Measurements from ENCODE around the gene ESD. TPM values are rescaled to one million over a fixed set of nuclear protein-coding genes. Genes with fewer than 3 reads are reported as not detected.

Gene ESD
- total and polyA plus RNA-seq, 2 donors (not counting 3 experiments of a cell fraction or from before 2014, with no cell fraction given): 45.3 to 81.1 TPM

GRCh38 chr13:46738766-46739165 lies 58.2 kb downstream of the ESD start:
- Histone ChIP-seq H2AFZ (ENCODE audit: low read depth, low read length) (no peak overlapping the region), H3K27me3 (ENCODE audit: control insufficient read depth in 2 of 2, insufficient read depth in 2 of 2, low read length in 2 of 2) (no peaks in the 10 kb centered on the region), H4K20me1 (replicated peaks; ENCODE audit: control insufficient read depth, extremely low read depth, insufficient read depth, low read length) (no peaks in the 10 kb centered on the region), H3K79me2 (ENCODE audit: control insufficient read depth, insufficient read depth, low read length) (no peaks in the 10 kb centered on the region), H3K9me3 (replicated peaks; ENCODE audit: control insufficient read depth, insufficient read depth, low read length) (no peaks in the 10 kb centered on the region), H3K36me3 (ENCODE audit: control insufficient read depth in 2 of 2, extremely low read depth in 1 of 2, insufficient read depth in 2 of 2, low read length in 2 of 2) (peaks cover 4 to 6% of the 10 kb centered on the region in 2 experiments), H3K9me1 (replicated peaks; ENCODE audit: control insufficient read depth, extremely low read depth, insufficient read depth, low read length) (no peaks in the 10 kb centered on the region), H3K4me1 (ENCODE audit: control insufficient read depth, extremely low read depth, insufficient read depth, low read length) (no peaks in the 10 kb centered on the region), H3K9ac (replicated peaks; ENCODE audit: extremely low read depth, insufficient read depth, low read length) (no peak overlapping the region), H3K4me3 (replicated peaks in 1 of 3; ENCODE audit: insufficient read depth in 1 of 3, low read depth in 1 of 3, low read length in 3 of 3) (no peak overlapping the region), H3K27ac (ENCODE audit: insufficient read depth, low read depth, low read length) (no peak overlapping the region), H3K4me2 (ENCODE audit: insufficient read depth, low read length) (no peak overlapping the region)
- DNase-seq (ENCODE audit: low read depth, low spot score) (no peak), FAIRE-seq (no peak)
- ChIA-PET CTCF (no interaction called here), POLR2A (no interaction called here)
- intact Hi-C loops (cut with micrococcal nuclease) (no loop called here), dilution Hi-C loops (cut with MboI; ENCODE audit: extremely low pct_ligation_motif_present, low sequenced_read_pairs) (no loop called here)
- no TSS peak for BruUV-seq (replicated peaks)
- TF ChIP-seq EZH2 (IDR thresholded peaks at IDR 0.05; ENCODE audit: borderline replicate concordance, low read depth, low read length, severe bottlenecking): no peak

DNA sequence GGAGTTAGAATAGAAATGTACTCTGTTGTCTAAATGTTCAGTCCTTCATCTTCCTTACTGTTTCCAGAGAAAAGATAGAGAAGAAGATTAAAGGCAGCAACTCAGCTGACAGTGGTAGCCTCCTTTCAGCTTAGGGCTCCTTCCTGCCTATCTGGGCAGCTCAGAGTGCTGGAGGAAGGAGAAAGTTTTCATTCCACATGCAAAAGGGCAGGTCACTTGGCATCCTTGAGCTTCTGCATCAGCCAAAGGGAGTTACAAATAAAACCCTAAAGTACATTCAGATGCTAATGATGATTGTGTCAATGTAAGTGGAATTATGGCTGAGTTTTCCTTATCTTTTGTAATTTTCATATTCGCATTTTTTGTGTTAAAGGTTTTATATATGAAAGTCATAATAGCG lies 58.9 kb downstream of the ESD start:
- BruUV-seq (replicated peaks): no TSS peak
- Histone ChIP-seq H3K27me3 (ENCODE audit: control insufficient read depth in 2 of 2, insufficient read depth in 2 of 2, low read length in 2 of 2) (no peaks in the 10 kb centered on the region), H3K27ac (ENCODE audit: insufficient read depth, low read depth, low read length) (no peak overlapping the region), H3K4me2 (ENCODE audit: insufficient read depth, low read length) (no peak overlapping the region), H3K36me3 (ENCODE audit: control insufficient read depth in 2 of 2, extremely low read depth in 1 of 2, insufficient read depth in 2 of 2, low read length in 2 of 2) (peaks cover 4 to 6% of the 10 kb centered on the region in 2 experiments), H2AFZ (ENCODE audit: low read depth, low read length) (no peak overlapping the region), H3K9me1 (replicated peaks; ENCODE audit: control insufficient read depth, extremely low read depth, insufficient read depth, low read length) (no peaks in the 10 kb centered on the region), H3K9me3 (replicated peaks; ENCODE audit: control insufficient read depth, insufficient read depth, low read length) (no peaks in the 10 kb centered on the region), H3K4me1 (ENCODE audit: control insufficient read depth, extremely low read depth, insufficient read depth, low read length) (no peaks in the 10 kb centered on the region), H4K20me1 (replicated peaks; ENCODE audit: control insufficient read depth, extremely low read depth, insufficient read depth, low read length) (no peaks in the 10 kb centered on the region), H3K9ac (replicated peaks; ENCODE audit: extremely low read depth, insufficient read depth, low read length) (no peak overlapping the region), H3K79me2 (ENCODE audit: control insufficient read depth, insufficient read depth, low read length) (no peaks in the 10 kb centered on the region), H3K4me3 (replicated peaks in 1 of 3; ENCODE audit: insufficient read depth in 1 of 3, low read depth in 1 of 3, low read length in 3 of 3) (no peak overlapping the region)
- dilution Hi-C loops (cut with MboI; ENCODE audit: extremely low pct_ligation_motif_present, low sequenced_read_pairs) (no loop called here), intact Hi-C loops (cut with micrococcal nuclease) (no loop called here)
- TF ChIP-seq, protein P1, sequence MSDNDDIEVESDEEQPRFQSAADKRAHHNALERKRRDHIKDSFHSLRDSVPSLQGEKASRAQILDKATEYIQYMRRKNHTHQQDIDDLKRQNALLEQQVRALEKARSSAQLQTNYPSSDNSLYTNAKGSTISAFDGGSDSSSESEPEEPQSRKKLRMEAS (IDR thresholded peaks at IDR 0.05; ENCODE audit: insufficient read depth, insufficient read length): no peak
- TF ChIP-seq GATA2 (IDR thresholded peaks at IDR 0.05; ENCODE audit: insufficient read depth, insufficient read length, low read depth, low read length): no peak
- no peak for TF ChIP-seq POLR2AphosphoS5 (IDR thresholded peaks at IDR 0.05; ENCODE audit: insufficient read depth, low read depth, low read length)
- TF ChIP-seq FOS (IDR thresholded peaks at IDR 0.05; ENCODE audit: borderline replicate concordance, insufficient read depth, low read length): no peak
- no peak for TF ChIP-seq JUN (IDR thresholded peaks at IDR 0.05; ENCODE audit: borderline replicate concordance, insufficient read depth, insufficient read length, low read depth)
- CTCF ChIA-PET: no interaction called here
- no peak for FAIRE-seq
- DNase-seq (ENCODE audit: low read depth, low spot score): no peak
- POLR2A ChIA-PET: no interaction called here

All from endothelial cell of umbilical vein (primary cell).